A549 (cell line): Measurements from ENCODE around the gene USF1.

Experiments used
- CBX8 ChIP-seq: fragments of 200-600 bp; sonication (generic); IDR thresholded peaks from 2 replicates; pipeline ENCODE4 v1.6.1; 2016
- CTCF ChIP-seq: fragments of >200 bp; sonication (Bioruptor Twin); formaldehyde crosslinking; IDR thresholded peaks from 3 replicates; pipeline ENCODE4 v1.5.1; 2016
- GATA3 ChIP-seq: IDR thresholded peaks from 2 replicates; pipeline ENCODE4 v1.6.1; 2012; ENCODE audit warnings: borderline replicate concordance
- HDAC2 ChIP-seq: fragments of 200-600 bp; sonication (generic); IDR thresholded peaks from 2 replicates; pipeline ENCODE4 v1.6.1; 2016
- MAFK ChIP-seq: fragments of 450-650 bp; IDR thresholded peaks from 2 replicates; pipeline ENCODE4 v1.6.1; 2014; ENCODE audit not compliant: partially characterized antibody
- MAX ChIP-seq: IDR thresholded peaks from 2 replicates; pipeline ENCODE4 v1.6.1; 2012
- MAZ ChIP-seq: fragments of 150-350 bp; IDR thresholded peaks from 2 replicates; pipeline ENCODE4 v1.6.1; 2014; ENCODE audit warnings: antibody characterized with exemption, low read depth, low read length, borderline replicate concordance
- POLR2A ChIP-seq: IDR thresholded peaks from 2 replicates; pipeline ENCODE4 v1.6.1; 2012; ENCODE audit warnings: mild to moderate bottlenecking, low read length
- RAD21 ChIP-seq, 2 experiments: fragments of >200 bp in 1 of 2; sonication (Bioruptor Twin) in 1 of 2; formaldehyde crosslinking in 1 of 2; IDR thresholded peaks in 1 of 2; conservative IDR thresholded peaks in 1 of 2; 2 replicates in 1 of 2; 3 replicates in 1 of 2; pipeline ENCODE4 v1.6.1; 2012 to 2018; ENCODE audit warnings: inconsistent platforms in 1 of 2
- RARB ChIP-seq: fragments of 250-450 bp; sonication (Bioruptor Pico); IDR thresholded peaks from 2 replicates; pipeline ENCODE4 v1.8.0; 2021; ENCODE audit warnings: mild to moderate bottlenecking, moderate library complexity
- REST ChIP-seq: fragments of 200-600 bp; sonication (generic); IDR thresholded peaks from 2 replicates; pipeline ENCODE4 v1.6.1; 2016; ENCODE audit warnings: antibody characterized with exemption, mild to moderate bottlenecking, moderate library complexity
- SREBF2 ChIP-seq: fragments of 450-650 bp; IDR thresholded peaks from 2 replicates; pipeline ENCODE4 v1.6.1; 2014; ENCODE audit warnings: mild to moderate bottlenecking, moderate library complexity
- USF2 ChIP-seq: fragments of 450-650 bp; IDR thresholded peaks from 2 replicates; pipeline ENCODE4 v1.6.1; 2014; ENCODE audit warnings: antibody characterized with exemption

- TF ChIP-seq SREBF2: no peak
- no peak for TF ChIP-seq USF2
- no peak for TF ChIP-seq POLR2A
- TF ChIP-seq CTCF: no peak
- no peak for TF ChIP-seq MAZ
- no peak for TF ChIP-seq MAFK
- TF ChIP-seq CBX8: no peak
- no peak for TF ChIP-seq REST
- TF ChIP-seq MAX: no peak
- TF ChIP-seq GATA3: no peak
- no peak for TF ChIP-seq HDAC2
- TF ChIP-seq RARB (CRISPR knock-in tag): no peak
- no peak for TF ChIP-seq RAD21 (conservative IDR thresholded peaks at IDR 0.05 in 1 of 2, IDR thresholded peaks at IDR 0.05 in 1 of 2)
Measured at GRCh38 chr1:161048949-161049722, 3.4 kb upstream of the USF1 start.
